Activated CD8-positive, alpha-beta memory T cell treated with anti-CD3 and anti-CD28 coated beads, Interleukin-2, amount 50 U/mL, for 1 hour (primary cell): ENCODE results near the gene PRL.

ENCODE experiments used
- DNase-seq: peaks from one replicate; pipeline ENCODE4 v3.0.0-alpha.2; 2020; ENCODE audit errors: extremely low read depth

The PRL gene

GRCh38 chr6:22295145-22295544, 1.7 kb downstream of the PRL start:
- no peak for DNase-seq

GRCh38 chr6:22294301-22294700, 2.5 kb downstream of the PRL start:
- DNase-seq, result no peak

GRCh38 chr6:22290045-22290444, 6.8 kb downstream of the PRL start:
- no peak for DNase-seq

- DNase-seq, result no peak
Measured at GRCh38 chr6:22288721-22289120, 8.1 kb downstream of the PRL start.

- no peak for DNase-seq
Measured at GRCh38 chr6:22284666-22285065, 12.2 kb downstream of the PRL start.

DNA sequence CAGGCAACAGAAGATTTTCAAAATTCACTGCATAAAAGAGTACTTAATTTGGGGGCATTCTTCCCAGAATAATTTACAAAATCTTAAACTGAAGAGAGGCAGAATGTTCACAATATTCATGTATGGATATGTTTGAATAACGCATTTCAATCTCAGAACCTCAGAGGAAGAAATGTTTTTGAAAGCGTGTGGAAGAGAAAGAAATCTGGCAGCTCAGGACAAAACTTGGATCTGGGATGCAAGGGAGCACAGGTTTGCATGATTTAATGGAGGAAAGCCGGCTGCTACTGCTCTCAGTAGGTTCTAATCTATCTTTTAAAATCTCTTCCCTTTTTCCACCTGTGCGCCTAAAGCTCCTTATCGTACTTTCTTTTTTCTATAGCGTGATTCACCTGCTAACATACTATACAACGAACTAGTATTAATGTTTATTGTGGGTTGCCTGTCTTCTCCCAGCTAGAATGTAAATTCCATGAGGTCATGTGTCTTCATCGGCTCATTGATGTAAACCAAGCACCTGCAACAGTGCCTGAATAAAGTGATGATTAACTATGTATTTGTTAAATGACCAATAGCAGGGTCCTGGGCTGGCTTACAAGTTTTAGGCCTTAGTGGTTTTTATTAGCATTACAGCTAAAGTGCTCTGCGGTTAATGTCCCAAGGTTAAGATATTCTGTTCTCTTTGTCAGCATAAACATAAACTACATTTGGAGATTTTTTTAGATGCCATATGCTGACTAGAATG, 15.3 kb downstream of the PRL start:
- DNase-seq, result no peak

GRCh38 chr6:22279427-22279826, 17.4 kb downstream of the PRL start:
- DNase-seq, result no peak

GRCh38 chr6:22271081-22271480, 25.8 kb downstream of the PRL start:
- DNase-seq, result no peak

- DNase-seq, result no peak
Measured at GRCh38 chr6:22263748-22264147, 33.1 kb downstream of the PRL start.

- no peak for DNase-seq
Measured at GRCh38 chr6:22254886-22255285, 42.0 kb downstream of the PRL start.

- no peak for DNase-seq
Measured at GRCh38 chr6:22253955-22254655, 42.7 kb downstream of the PRL start.

DNA sequence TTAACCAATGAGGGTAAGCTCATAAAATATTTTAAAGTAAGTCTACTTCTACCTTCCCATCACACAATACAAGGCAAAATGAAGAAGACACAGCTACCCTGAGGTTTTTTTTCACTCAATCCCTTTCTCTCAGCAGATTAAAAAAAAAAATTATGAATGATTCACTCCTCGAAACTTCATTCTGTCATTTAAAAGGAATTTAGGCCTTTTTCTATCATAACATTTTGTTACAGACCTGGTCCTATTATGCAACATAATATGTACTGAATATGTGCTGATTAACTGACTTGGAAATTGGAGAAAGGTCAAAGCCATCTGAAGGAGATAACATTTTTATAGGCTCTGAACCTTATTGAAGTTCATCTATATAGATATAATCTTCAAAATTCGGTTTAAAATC, 45.5 kb downstream of the PRL start:
- no peak for DNase-seq

- no peak for DNase-seq
Measured at GRCh38 chr6:22250486-22250885, 46.4 kb downstream of the PRL start.

DNA sequence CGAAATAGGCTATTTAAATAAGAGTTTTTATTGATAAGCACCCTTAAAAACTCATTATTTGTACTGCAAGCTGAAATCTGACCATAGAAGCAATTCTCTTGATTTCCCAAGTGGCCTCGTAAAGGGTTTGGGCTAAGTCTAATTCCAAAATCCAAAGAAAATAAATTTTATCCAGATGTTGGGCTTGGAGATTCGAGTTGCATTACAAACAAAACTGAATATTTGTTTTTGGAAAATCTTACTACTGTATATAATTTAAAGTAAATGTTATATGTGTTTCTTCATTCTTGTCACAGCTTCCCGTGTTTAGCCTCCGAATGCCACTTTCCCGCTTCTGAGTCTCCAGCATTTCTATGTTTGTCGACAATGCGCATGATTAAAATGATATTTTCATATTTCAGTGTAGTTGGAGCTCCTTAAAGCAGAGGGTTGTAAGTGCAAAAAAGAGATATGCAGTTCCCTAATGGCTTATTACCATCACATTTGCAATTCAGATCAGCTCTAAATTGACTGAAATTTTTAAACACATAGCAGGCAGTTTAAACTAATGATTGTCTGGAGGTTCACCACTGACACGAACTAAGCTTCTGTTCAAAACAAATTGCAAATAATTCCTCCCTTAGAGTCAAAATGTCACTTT, 47.0 kb downstream of the PRL start:
- DNase-seq, result no peak

GRCh38 chr6:22248513-22249308, 48.1 kb downstream of the PRL start:
- DNase-seq, result no peak

GRCh38 chr6:22247916-22248482, 48.8 kb downstream of the PRL start:
- DNase-seq, result no peak

GRCh38 chr6:22240025-22240424, 56.8 kb downstream of the PRL start:
- no peak for DNase-seq

DNA sequence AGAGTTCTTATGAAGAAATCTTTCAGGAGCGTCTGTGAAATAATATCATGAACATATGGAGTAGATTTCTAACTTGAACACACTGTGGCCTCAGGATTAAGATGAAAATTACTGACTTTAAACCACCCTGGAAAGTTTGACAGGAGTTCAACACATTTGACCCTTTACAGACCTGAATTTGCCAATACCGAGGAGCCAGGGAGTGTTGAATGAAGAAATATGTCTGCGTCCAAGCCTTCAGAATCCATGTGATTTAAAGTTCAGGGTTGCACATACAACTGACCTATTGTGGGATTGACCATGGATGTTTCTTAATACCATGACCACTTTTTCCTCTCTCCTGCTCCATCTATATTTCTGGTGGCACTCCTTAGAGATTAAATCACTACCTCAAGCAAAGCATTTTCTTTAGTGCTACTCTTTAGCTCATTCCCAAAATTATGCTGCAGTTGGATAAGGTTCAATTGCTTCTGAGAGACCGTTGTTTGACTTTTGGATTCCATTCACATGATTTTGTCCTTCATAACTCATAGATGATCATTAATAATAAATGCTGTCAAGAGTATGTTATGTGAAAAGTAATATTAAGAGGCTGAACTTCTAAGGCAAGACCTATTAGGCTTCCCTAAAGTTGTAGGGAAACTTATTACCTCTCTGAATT, 57.4 kb downstream of the PRL start:
- no peak for DNase-seq

GRCh38 chr6:22238861-22239260, 58.0 kb downstream of the PRL start:
- DNase-seq, result no peak

DNA sequence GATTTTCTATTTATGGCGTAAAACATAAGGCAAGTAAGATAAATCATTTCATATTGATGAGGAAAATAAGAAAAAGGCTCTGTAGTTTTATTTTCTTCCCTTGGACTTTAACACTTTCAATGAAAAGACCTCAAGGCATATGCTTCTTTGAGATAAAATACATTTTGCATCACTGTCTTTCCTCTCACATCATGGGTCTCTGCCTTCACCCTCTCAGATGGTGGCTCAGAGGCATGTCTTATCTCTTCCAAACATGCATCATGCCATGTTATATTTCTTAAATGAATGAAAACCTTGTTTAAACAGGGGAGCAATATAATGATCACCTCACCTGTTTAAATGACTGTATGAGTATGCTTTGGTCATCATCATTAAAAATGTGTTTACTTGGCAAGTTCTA, 59.3 kb downstream of the PRL start:
- no peak for DNase-seq
